T-cell (primary cell): ENCODE data around the gene KIAA2012. TPM values are rescaled to one million over a fixed set of nuclear protein-coding genes. Genes with fewer than 3 reads are reported as not detected.

Experiments
- ATAC-seq, 4 experiments: fragments of 200-7000 bp in 3 of 4; fragments of 150-1000 bp in 1 of 4; cut with Tn5 transposase; replicated peaks in 1 of 4; 1 replicate in 3 of 4; 2 replicates in 1 of 4; pipeline ENCODE4 v1.10.0; 2021; ENCODE audit warnings: moderate library complexity in 3 of 4, mild to moderate bottlenecking in 2 of 4, moderate number of reproducible peaks in 1 of 4
- CTCF ChIA-PET, 2 donors: fragments of 300-600 bp; sonication (Branson Sonifier 250); formaldehyde crosslinking; loops; one replicate each; lab custom pipeline; 2022; ENCODE audit warnings: antibody characterized with exemption in 2 of 2; lab: Charles Lee
- POLR2A ChIA-PET, 2 donors: fragments of 300-600 bp; sonication (Branson Sonifier 250); formaldehyde crosslinking; loops; one replicate each; lab custom pipeline; 2022; ENCODE audit warnings: antibody characterized with exemption in 2 of 2; lab: Charles Lee
- DNase-seq, 35 experiments: peaks; one replicate each; pipeline versions ENCODE4 v3.0.0 to v3.0.0-alpha.2; 2013 to 2023
- H3K27ac ChIP-seq: one replicate; pipeline ENCODE4 v1.5.1; 2013; ENCODE audit warnings: low read length
- H3K27me3 ChIP-seq, 2 experiments: replicated peaks in 1 of 2; 1 replicate in 1 of 2; 2 replicates in 1 of 2; pipeline versions ENCODE4 v1.6.1 to v1.7.0; 2013; ENCODE audit warnings: low read length in 1 of 2, mixed read lengths in 1 of 2; ENCODE audit not compliant: control insufficient read depth in 2 of 2, insufficient read depth in 2 of 2; ENCODE audit errors: extremely low read depth in 1 of 2
- H3K36me3 ChIP-seq, 2 donors: 1 replicate in 1 of 2; 2 replicates in 1 of 2; pipeline versions ENCODE4 v1.6.1 to v1.7.0; 2013; ENCODE audit warnings: low read length in 1 of 2; ENCODE audit not compliant: control insufficient read depth in 2 of 2, insufficient read depth in 1 of 2; ENCODE audit errors: extremely low read depth in 1 of 2
- H3K4me1 ChIP-seq, 2 experiments: 1 replicate in 1 of 2; 2 replicates in 1 of 2; pipeline versions ENCODE4 v1.6.1 to v1.7.0; 2013; ENCODE audit warnings: low read length in 2 of 2, mixed read lengths in 1 of 2; ENCODE audit not compliant: insufficient read depth in 2 of 2, control insufficient read depth in 1 of 2; ENCODE audit errors: extremely low read depth in 1 of 2
- H3K4me3 ChIP-seq, 2 donors: 1 replicate in 1 of 2; 2 replicates in 1 of 2; pipeline versions ENCODE4 v1.5.1 to v1.7.0; 2013; ENCODE audit warnings: mild to moderate bottlenecking in 2 of 2, low read length in 1 of 2, moderate library complexity in 1 of 2; ENCODE audit not compliant: control insufficient read depth in 1 of 2; ENCODE audit errors: extremely low read depth in 1 of 2
- H3K9me3 ChIP-seq: 2 replicates; pipeline ENCODE4 v1.7.0; 2013
- H3K27ac Mint-ChIP-seq, 2 donors: one replicate each; pipeline ENCODE4 v1.8.0; 2020 to 2021; ENCODE audit warnings: mild to moderate bottlenecking in 2 of 2, mixed read lengths in 2 of 2
- H3K27me3 Mint-ChIP-seq, 2 donors: one replicate each; pipeline ENCODE4 v1.8.0; 2021 to 2022; ENCODE audit warnings: mixed read lengths in 2 of 2
- H3K36me3 Mint-ChIP-seq: one replicate; pipeline ENCODE4 v1.8.0; 2021; ENCODE audit warnings: mixed read lengths
- H3K4me1 Mint-ChIP-seq, 3 donors: one replicate each; pipeline ENCODE4 v1.8.0; 2020 to 2022; ENCODE audit warnings: mixed read lengths in 3 of 3, mild to moderate bottlenecking in 1 of 3
- H3K4me3 Mint-ChIP-seq, 3 donors: one replicate each; pipeline ENCODE4 v1.8.0; 2020 to 2022; ENCODE audit warnings: mild to moderate bottlenecking in 3 of 3, mixed read lengths in 3 of 3, moderate library complexity in 3 of 3
- H3K9me3 Mint-ChIP-seq, 3 donors: one replicate each; pipeline ENCODE4 v1.8.0; 2020 to 2022; ENCODE audit warnings: mixed read lengths in 3 of 3
- WGBS: methylation state at CpG from one replicate; pipeline ENCODE4 v1.1.5; 2013; ENCODE audit warnings: missing lambda C conversion rate; ENCODE audit not compliant: insufficient coverage; 5-methylcytosine and 5-hydroxymethylcytosine counted together
- total RNA-seq, 35 experiments: library from RNA in 6 of 35; stranded (reverse) in 6 of 35; fragments of 120-200 nt in 1 of 35; gene quantifications; one replicate each; pipeline versions ENCODE4 v1.2.1 to v1.2.4 and lab custom pipeline; 2013 to 2026

Gene KIAA2012
- total RNA-seq, 5 donors from 2014 or later (not counting 1 experiment from before 2014, with no cell fraction given) = not detected

DNA sequence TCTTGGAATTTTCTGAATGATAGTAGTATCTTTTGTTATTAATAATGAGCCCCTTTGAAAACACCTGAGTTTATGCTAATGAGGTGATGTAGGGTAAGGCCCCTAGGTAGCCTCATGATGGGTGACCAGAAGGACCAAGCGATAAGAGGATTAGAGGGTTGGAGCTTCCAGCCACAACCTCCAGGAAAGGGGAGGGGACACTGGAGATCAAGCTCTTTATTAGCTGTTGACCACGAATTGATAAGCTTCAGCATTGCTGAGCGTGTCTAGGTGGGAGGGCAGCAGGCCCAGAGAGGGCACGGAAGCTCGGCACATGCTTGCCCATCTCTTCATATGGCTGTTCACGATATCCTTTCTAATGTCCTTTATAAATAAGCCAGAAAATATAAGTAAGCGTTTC lies 39.0 kb downstream of the KIAA2012 start:
- Mint-ChIP-seq H3K9me3 (no peaks in the 10 kb centered on the region), H3K27ac (no peak overlapping the region), H3K27me3 (peaks cover 24 to 26% of the 10 kb centered on the region in 2 donors), H3K4me1 (no peaks in the 10 kb centered on the region), H3K4me3 (no peak overlapping the region), H3K36me3 (no peaks in the 10 kb centered on the region)
- Histone ChIP-seq H3K9me3 (no peaks in the 10 kb centered on the region), H3K36me3 (no peaks in the 10 kb centered on the region), H3K27me3 (peaks cover 0 to 17% of the 10 kb centered on the region in 2 experiments), H3K27ac (no peak overlapping the region), H3K4me3 (no peak overlapping the region), H3K4me1 (no peaks in the 10 kb centered on the region)
- ChIA-PET POLR2A (no interaction called here), CTCF (no interaction called here)
- DNase-seq (no peak), ATAC-seq (no peak)
- WGBS = 75% methylated on average over 3 of the region's 7 CpGs

DNA sequence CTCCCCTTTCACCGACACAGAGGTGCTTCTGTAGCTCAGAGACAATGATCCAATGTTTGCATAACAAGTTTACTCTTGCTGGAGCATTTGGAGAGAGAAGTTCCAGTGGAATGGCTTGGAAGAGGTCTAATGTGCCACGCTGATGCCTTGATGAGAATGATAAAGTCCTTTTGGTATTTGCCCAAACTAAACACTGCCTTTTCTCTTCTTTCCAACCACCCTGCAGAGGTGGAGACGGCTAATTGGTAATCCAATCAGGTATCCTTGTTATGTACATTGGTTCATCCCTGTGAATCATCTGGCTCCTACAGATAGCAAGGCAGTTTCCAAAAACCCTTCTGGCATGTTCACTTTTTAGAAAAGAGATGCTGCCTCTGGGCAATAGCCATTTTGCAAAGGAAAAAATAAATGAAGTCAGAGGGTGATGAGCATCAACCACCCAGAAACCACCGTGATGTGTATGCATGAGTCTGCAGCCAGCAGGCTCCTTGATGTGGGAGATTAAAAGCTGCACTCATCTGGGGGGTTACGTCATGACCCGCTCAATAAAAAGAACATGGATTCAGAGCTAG lies 40.6 kb downstream of the KIAA2012 start:
- no peaks in the 10 kb centered on the region for H3K9me3 ChIP-seq
- ChIA-PET CTCF (no interaction called here), POLR2A (no interaction called here)
- H3K9me3 Mint-ChIP-seq = no peaks in the 10 kb centered on the region
- no peak overlapping the region for H3K27ac ChIP-seq
- 0% methylated on average over 1 of the region's 6 CpGs for WGBS
- peaks cover 0 to 17% of the 10 kb centered on the region in 2 experiments for H3K27me3 ChIP-seq
- no peak for ATAC-seq
- H3K4me1 ChIP-seq = no peaks in the 10 kb centered on the region
- H3K36me3 Mint-ChIP-seq = no peaks in the 10 kb centered on the region
- no peaks in the 10 kb centered on the region for H3K36me3 ChIP-seq
- no peak for DNase-seq
- no peak overlapping the region for H3K27ac Mint-ChIP-seq
- H3K4me1 Mint-ChIP-seq = no peaks in the 10 kb centered on the region
- no peak overlapping the region for H3K4me3 ChIP-seq
- H3K27me3 Mint-ChIP-seq = peaks cover 25 to 30% of the 10 kb centered on the region in 2 donors
- H3K4me3 Mint-ChIP-seq = no peak overlapping the region

DNA sequence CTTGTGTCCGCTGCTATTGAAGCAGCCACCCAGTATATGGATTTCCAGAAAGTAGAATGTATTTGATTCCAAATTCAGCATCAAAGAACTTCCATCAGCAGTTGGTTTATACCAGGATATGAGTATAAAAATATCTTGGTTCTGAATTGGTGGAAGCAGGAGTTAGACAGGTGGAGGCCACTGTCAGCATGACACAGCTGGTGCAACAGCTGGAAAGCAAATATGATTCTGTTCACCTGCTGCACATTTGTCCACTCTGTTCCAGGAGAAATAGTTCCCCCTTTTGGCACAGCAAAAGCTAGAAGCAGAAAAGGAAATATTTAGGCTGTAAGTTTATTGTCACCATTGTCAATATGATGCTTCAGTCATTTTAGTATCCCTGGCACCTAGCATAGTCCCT lies 41.2 kb downstream of the KIAA2012 start:
- Histone ChIP-seq H3K4me3 (no peak overlapping the region), H3K27ac (no peak overlapping the region), H3K4me1 (no peaks in the 10 kb centered on the region), H3K27me3 (peaks cover 0 to 17% of the 10 kb centered on the region in 2 experiments), H3K9me3 (no peaks in the 10 kb centered on the region), H3K36me3 (no peaks in the 10 kb centered on the region)
- Mint-ChIP-seq H3K36me3 (no peaks in the 10 kb centered on the region), H3K4me3 (no peak overlapping the region), H3K27me3 (peaks cover 25 to 30% of the 10 kb centered on the region in 2 donors), H3K27ac (no peak overlapping the region), H3K9me3 (no peaks in the 10 kb centered on the region), H3K4me1 (no peaks in the 10 kb centered on the region)
- WGBS = no CpG with 5 or more reads among the region's 1 CpG
- POLR2A ChIA-PET = no interaction called here
- CTCF ChIA-PET = no interaction called here
- ATAC-seq (no peak), DNase-seq (no peak)

DNA sequence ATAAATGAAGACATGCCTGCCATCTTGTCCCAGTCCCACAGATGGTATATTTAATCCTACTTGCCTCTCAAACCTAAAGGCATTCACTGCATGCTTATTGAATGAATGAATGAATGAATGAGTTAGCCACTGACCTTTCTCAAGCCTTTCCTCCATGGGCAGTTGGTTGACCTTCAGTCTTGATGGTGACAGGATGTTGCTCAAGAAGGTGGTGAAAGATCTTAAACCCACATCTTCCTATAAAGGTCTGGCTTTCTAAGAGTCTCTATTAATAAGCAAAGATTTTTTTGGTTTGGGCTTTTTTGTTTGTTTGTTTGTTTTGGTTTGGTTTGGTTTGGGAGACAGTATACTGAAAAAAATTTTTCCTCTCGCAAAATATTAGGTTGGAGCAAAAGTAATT lies 41.7 kb downstream of the KIAA2012 start:
- no peaks in the 10 kb centered on the region for H3K36me3 Mint-ChIP-seq

DNA sequence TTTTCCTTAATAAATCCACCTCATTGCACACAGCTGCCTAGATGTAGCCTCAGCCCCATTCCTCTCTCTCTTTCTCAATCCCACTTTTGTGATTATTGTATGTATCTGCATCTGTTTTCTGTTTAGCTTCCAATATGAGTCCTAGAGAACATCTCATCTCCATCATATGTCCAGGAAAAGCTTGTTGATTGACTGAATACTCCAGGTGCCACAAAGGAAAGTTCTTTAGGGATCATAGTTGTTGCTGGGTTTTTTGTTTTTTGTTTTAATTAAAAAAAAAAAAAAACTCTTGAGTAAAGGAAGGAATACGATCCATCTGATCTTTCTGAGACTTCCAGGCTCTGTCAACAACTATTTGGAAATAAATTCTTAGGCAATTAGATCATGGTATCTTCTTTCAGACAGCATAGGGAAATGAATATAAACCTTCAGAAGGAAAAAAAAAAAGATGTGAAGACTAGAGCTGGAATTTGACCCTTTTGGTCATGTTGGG lies 42.5 kb downstream of the KIAA2012 start:
- no peaks in the 10 kb centered on the region for H3K4me1 ChIP-seq
- ChIA-PET CTCF (interaction anchor here (0.6 to 0.7 kb wide), 3 partner anchors 23 to 714 kb away, joined by 3 to 4 read pairs (median 3); no protein-coding TSS in a partner anchor), POLR2A (interaction anchor here (0.6 to 0.7 kb wide), 2 partner anchors 849 to 1393 kb away, joined by 3 to 5 read pairs; no protein-coding TSS in a partner anchor)
- H3K4me3 ChIP-seq = no peak overlapping the region
- H3K27me3 ChIP-seq = peaks cover 0 to 7% of the 10 kb centered on the region in 2 experiments
- Mint-ChIP-seq H3K27ac (no peak overlapping the region), H3K9me3 (peaks cover 0 to 8% (median 3%) of the 10 kb centered on the region in 3 donors), H3K36me3 (no peaks in the 10 kb centered on the region), H3K27me3 (peaks cover 23 to 30% of the 10 kb centered on the region in 2 donors), H3K4me3 (no peak overlapping the region), H3K4me1 (no peaks in the 10 kb centered on the region)
- WGBS = no CpG with 5 or more reads among the region's 1 CpG
- no peaks in the 10 kb centered on the region for H3K36me3 ChIP-seq
- no peak overlapping the region for H3K27ac ChIP-seq
- no peak for DNase-seq
- H3K9me3 ChIP-seq = no peaks in the 10 kb centered on the region
- ATAC-seq = no peak

More for the DNA sequence above, 41.7 kb downstream of the KIAA2012 start:
- H3K27me3 Mint-ChIP-seq = peaks cover 23 to 30% of the 10 kb centered on the region in 2 donors
- no peaks in the 10 kb centered on the region for H3K4me1 ChIP-seq
- no peak overlapping the region for H3K4me3 ChIP-seq
- peaks cover 0 to under 1% (median 0%) of the 10 kb centered on the region in 3 donors for H3K9me3 Mint-ChIP-seq
- H3K4me1 Mint-ChIP-seq = no peaks in the 10 kb centered on the region
- no peak overlapping the region for H3K27ac ChIP-seq
- POLR2A ChIA-PET = no interaction called here
- H3K27ac Mint-ChIP-seq = no peak overlapping the region
- H3K9me3 ChIP-seq = no peaks in the 10 kb centered on the region
- CTCF ChIA-PET = interaction anchor here in 1 of 2 donors (0.7 kb wide), 1 partner anchor 714 kb away, joined by 3 read pairs; no protein-coding TSS in a partner anchor
- no CpG with 5 or more reads among the region's 1 CpG for WGBS
- no peak overlapping the region for H3K4me3 Mint-ChIP-seq
- no peaks in the 10 kb centered on the region for H3K36me3 ChIP-seq
- DNase-seq (no peak), ATAC-seq (no peak)
- peaks cover 0 to 13% of the 10 kb centered on the region in 2 experiments for H3K27me3 ChIP-seq

DNA sequence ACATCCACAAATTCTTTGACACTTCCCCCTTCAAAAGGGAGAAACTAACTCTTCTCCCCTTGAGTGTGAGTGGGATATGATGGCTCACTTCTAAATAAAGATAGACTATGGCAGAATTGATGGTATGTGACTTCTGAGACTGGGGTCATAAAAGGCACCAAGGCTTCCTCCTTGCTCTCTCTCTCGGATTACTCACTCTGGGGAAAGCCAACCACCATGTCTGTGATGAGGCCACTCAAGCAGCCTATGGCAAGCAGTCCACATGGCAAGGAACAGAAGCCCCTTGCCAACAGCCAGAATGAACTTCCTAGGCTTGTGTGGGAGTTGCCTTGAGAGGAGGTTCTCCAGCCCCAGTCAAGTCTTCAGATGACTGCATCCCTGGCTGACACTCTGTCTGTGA lies 43.6 kb downstream of the KIAA2012 start:
- Mint-ChIP-seq H3K4me1 (no peaks in the 10 kb centered on the region), H3K36me3 (no peaks in the 10 kb centered on the region), H3K4me3 (no peak overlapping the region), H3K27me3 (peaks cover 21 to 27% of the 10 kb centered on the region in 2 donors), H3K9me3 (peaks cover 5 to 14% (median 8%) of the 10 kb centered on the region in 3 donors), H3K27ac (no peak overlapping the region)
- Histone ChIP-seq H3K27me3 (peaks cover 0 to 7% of the 10 kb centered on the region in 2 experiments), H3K9me3 (no peaks in the 10 kb centered on the region), H3K4me3 (no peak overlapping the region), H3K4me1 (no peaks in the 10 kb centered on the region), H3K27ac (no peak overlapping the region), H3K36me3 (no peaks in the 10 kb centered on the region)
- no peak for DNase-seq
- no CpG with 5 or more reads among the region's 1 CpG for WGBS
- ATAC-seq = no peak
- CTCF ChIA-PET = interaction anchor here in 1 of 2 donors (0.6 kb wide), 1 partner anchor 1484 kb away, joined by 3 read pairs; no protein-coding TSS in a partner anchor
- POLR2A ChIA-PET = interaction anchor here in 1 of 2 donors (0.5 kb wide), 1 partner anchor 9 kb away, joined by 10 read pairs; no protein-coding TSS in a partner anchor
